GM13977 (cell line): ENCODE data around the gene GIMD1.

Experiments
- DNase-seq: peaks from one replicate; pipeline ENCODE4 v3.0.0; 2012; ENCODE audit warnings: low spot score
- in situ Hi-C: fragments of 300-500 bp; cut with MboI; formaldehyde crosslinking; loops from one replicate; pipeline ENCODE4 v1.12.0; 2022; ENCODE audit warnings: low sequenced_read_pairs, low pct_unique_long_range_greater_than_20kb, mixed read lengths, inconsistent platforms; ENCODE audit not compliant: unreplicated experiment
- TF ChIP-seq, protein P1 (sequence below): IDR thresholded peaks from 2 replicates; pipeline ENCODE4 v1.5.1; 2012; ENCODE audit warnings: mild to moderate bottlenecking, control low read depth; ENCODE audit not compliant: insufficient read depth; ENCODE audit errors: extremely low read depth, missing control alignments

Gene GIMD1

DNA sequence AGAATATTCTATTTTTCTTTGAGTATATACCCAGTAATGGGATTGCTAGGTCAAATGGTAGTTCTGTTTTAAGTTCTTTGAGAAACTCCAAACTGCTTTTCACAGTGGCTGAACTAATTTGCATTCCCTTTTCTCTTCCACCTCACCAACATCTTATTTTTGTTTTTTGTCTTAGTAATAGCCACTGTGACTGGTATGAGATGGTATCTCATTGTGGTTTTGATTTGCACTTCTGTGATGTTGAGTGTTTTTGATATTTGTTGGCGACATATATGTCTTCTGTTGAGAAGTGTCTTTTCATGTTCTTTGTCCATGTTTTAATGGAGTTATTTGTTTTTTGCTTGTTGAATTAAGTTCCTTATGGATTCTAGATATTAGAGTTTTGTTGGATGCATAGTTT, 27.8 kb downstream of the GIMD1 start:
- DNase-seq: no peak
- in situ Hi-C loops: no loop called here
- TF ChIP-seq, protein P1, sequence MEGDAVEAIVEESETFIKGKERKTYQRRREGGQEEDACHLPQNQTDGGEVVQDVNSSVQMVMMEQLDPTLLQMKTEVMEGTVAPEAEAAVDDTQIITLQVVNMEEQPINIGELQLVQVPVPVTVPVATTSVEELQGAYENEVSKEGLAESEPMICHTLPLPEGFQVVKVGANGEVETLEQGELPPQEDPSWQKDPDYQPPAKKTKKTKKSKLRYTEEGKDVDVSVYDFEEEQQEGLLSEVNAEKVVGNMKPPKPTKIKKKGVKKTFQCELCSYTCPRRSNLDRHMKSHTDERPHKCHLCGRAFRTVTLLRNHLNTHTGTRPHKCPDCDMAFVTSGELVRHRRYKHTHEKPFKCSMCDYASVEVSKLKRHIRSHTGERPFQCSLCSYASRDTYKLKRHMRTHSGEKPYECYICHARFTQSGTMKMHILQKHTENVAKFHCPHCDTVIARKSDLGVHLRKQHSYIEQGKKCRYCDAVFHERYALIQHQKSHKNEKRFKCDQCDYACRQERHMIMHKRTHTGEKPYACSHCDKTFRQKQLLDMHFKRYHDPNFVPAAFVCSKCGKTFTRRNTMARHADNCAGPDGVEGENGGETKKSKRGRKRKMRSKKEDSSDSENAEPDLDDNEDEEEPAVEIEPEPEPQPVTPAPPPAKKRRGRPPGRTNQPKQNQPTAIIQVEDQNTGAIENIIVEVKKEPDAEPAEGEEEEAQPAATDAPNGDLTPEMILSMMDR: no peak

DNA sequence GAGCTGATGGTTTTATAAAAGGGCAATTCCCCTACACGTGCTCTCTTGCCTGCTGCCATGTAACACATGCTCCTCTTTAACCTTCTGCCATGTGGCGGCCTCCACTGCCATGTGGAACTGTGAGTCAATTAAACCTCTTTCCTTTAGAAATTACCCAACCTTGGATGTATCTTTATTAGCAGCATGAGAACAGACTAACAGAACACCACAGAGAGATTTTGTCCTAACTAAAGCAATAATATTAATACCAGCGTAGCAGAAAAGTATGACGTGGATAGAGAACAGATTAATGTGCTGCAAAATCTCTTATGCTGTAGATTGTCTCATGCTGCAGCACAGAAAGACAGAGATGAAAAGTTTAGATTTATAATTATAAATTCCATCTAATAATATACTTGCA, 29.1 kb downstream of the GIMD1 start:
- in situ Hi-C loops: no loop called here
- TF ChIP-seq, protein P1: no peak
- no peak for DNase-seq

DNA sequence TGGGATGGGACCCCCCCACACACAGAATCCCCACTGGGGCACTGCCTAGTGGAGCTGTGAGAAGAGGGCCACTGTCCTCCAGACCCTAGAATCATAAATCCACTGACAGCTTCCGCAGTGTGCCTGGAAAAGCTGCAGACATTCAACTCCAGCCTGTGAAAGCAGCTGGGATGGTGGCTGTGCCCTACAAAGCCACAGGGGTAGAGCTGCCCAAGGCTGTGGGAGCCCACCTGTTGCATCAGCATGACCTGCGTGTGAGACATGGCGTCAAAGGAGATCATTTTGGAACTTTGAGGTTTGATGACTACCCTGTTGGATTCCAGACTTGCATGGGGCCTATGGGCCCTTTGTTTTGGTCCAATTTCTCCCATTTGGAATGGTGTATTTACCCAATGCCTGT, 29.9 kb downstream of the GIMD1 start:
- DNase-seq: no peak
- in situ Hi-C loops: no loop called here
- TF ChIP-seq, protein P1: no peak

DNA sequence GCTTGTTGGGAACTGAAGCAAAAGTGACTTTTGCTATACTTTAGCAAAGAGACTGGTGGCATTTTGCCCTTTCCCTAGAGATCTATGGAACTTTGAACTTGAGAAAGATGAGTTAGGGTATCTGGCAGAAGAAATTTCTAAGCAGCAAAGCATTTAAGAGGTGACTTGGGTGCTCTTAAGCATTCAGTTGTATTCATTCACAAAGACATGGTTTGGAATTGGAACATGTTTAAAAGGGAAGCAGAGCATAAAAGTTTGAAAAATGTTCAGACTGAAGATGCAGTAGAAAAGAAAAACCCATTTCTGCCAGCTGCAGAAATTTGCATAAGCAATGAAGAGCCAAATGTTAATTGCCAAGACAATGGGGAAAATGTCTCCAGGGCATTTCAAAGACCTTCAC, 30.7 kb downstream of the GIMD1 start:
- TF ChIP-seq, protein P1: no peak
- in situ Hi-C loops: no loop called here

DNA sequence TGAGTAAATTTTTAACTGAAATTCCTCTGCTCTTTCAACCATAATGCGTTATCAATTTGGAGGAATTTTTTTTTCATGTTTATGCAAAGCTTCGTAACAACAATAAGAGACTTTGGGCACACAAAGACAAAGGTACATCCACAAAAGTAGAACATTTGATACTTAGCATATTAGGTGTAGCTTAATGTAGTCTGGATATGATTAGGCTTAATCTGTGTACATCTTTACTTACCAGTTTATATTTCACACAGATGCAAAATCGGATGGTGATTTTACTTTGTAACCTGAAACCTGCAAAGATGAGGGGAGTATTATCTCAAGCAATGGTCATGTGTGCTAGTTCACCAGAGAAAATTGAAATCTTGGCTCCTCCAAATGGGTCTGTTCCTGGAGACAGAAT, 32.0 kb downstream of the GIMD1 start:
- in situ Hi-C loops: no loop called here
- DNase-seq: no peak
- TF ChIP-seq, protein P1: no peak

More for the DNA sequence above, 30.7 kb downstream of the GIMD1 start:
- no peak for DNase-seq

DNA sequence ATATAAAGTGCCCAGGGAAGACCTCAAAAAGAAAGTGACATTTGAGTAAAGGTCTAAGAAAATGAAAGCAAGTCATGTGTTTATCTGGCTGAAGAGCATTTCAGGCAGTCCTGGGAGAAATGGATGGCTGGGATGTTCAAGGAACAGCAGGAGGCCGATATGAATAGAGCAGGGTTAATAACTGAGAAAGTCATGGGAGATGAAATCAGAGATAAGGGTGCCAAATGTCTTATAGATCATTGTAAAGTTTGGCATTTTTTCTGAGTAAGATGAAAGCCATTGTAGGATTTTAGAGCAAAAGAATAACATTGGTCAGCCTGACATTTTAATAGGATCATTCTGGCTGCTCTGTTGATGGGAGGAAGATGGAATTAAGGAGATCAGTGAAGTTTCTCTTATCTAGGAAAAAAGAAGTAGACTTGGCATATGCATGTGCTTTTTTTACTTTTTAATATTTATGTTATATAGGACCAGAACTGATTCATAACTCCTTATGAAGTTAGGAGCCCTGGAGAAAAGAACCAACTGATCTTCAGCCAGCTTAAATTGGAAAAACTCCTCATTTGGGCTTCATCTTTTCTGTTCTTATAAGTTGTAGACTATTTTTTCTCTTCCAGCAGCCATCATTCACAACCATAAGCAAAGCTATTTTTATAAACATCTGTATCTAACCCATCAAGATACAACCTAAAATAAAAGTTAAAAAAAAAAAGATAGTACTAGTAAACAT, 33.7 kb downstream of the GIMD1 start:
- in situ Hi-C loops: no loop called here
- TF ChIP-seq, protein P1: no peak
- no peak for DNase-seq
